ENCODE measurements around the gene RPA3. TPM values are rescaled to one million over a fixed set of nuclear protein-coding genes. Genes with fewer than 3 reads are reported as not detected.
A peak's percentile ranks its signal among the peaks of the same experiment; 100 is the strongest.
"Not testable (repeated sequence)": the region's sequence is repeated elsewhere in the genome, so short reads cannot be mapped to it uniquely, and the experiment has no call there.

RPA3 gene
- total RNA-seq, 1 donor from 2014 or later: 17.1 TPM

GRCh38 chr7:7696458-7697119 lies 21.8 kb downstream of the RPA3 start:
- FAIRE-seq (no peak), DNase-seq (ENCODE audit: low spot score in 2 of 2) (no peak)

GRCh38 chr7:7695111-7695817 lies 23.1 kb downstream of the RPA3 start:
- no peak for DNase-seq (ENCODE audit: low spot score in 2 of 2)
- FAIRE-seq: no peak

- DNase-seq (ENCODE audit: low spot score in 2 of 2): no peak
- no peak for FAIRE-seq
Observed at GRCh38 chr7:7694542-7694941, 23.9 kb downstream of the RPA3 start.

- FAIRE-seq (no peak), DNase-seq (ENCODE audit: low spot score in 2 of 2) (no peak)
Observed at GRCh38 chr7:7693881-7694280, 24.5 kb downstream of the RPA3 start.

- DNase-seq (ENCODE audit: low spot score in 2 of 2): no peak
- no peak for FAIRE-seq
Observed at GRCh38 chr7:7688956-7689355, 29.5 kb downstream of the RPA3 start.

GRCh38 chr7:7688310-7688709 lies 30.1 kb downstream of the RPA3 start:
- FAIRE-seq (no peak), DNase-seq (ENCODE audit: low spot score in 2 of 2) (no peak)

GRCh38 chr7:7687800-7688199 lies 30.6 kb downstream of the RPA3 start:
- DNase-seq (ENCODE audit: low spot score in 2 of 2) (no peak), FAIRE-seq (no peak)

GRCh38 chr7:7686811-7687508 lies 31.4 kb downstream of the RPA3 start:
- DNase-seq (ENCODE audit: low spot score in 2 of 2) (no peak), FAIRE-seq (no peak)

- FAIRE-seq (no peak), DNase-seq (ENCODE audit: low spot score in 2 of 2) (no peak)
Observed at GRCh38 chr7:7682861-7683260, 35.5 kb downstream of the RPA3 start.

- no peak for DNase-seq (ENCODE audit: low spot score in 2 of 2)
- no peak for FAIRE-seq
Observed at GRCh38 chr7:7681936-7682329, 36.5 kb downstream of the RPA3 start.

GRCh38 chr7:7681191-7681935 lies 37.0 kb downstream of the RPA3 start:
- FAIRE-seq (peak; percentile 98), DNase-seq (ENCODE audit: low spot score in 2 of 2) (peak; percentile 8 to 11)

GRCh38 chr7:7679640-7680039 lies 38.8 kb downstream of the RPA3 start:
- DNase-seq (ENCODE audit: low spot score in 2 of 2); FAIRE-seq: not testable (repeated sequence)

- DNase-seq (ENCODE audit: low spot score in 2 of 2) (no peak), FAIRE-seq (no peak)
Observed at GRCh38 chr7:7675686-7676085, 42.7 kb downstream of the RPA3 start.

- FAIRE-seq (no peak), DNase-seq (ENCODE audit: low spot score in 2 of 2) (no peak)
Observed at GRCh38 chr7:7673240-7673550, 45.2 kb downstream of the RPA3 start.

GRCh38 chr7:7672545-7673239 lies 45.7 kb downstream of the RPA3 start:
- DNase-seq (ENCODE audit: low spot score in 2 of 2) (no peak), FAIRE-seq (no peak)

GRCh38 chr7:7671361-7671760 lies 47.0 kb downstream of the RPA3 start:
- FAIRE-seq: no peak
- no peak for DNase-seq (ENCODE audit: low spot score in 2 of 2)

- FAIRE-seq (no peak), DNase-seq (ENCODE audit: low spot score in 2 of 2) (no peak)
Observed at GRCh38 chr7:7670490-7670889, 47.9 kb downstream of the RPA3 start.

GRCh38 chr7:7668706-7669105 lies 49.7 kb downstream of the RPA3 start:
- DNase-seq (ENCODE audit: low spot score in 2 of 2): no peak
- FAIRE-seq: no peak

- no peak for FAIRE-seq
Observed at GRCh38 chr7:7667187-7667586, 51.2 kb downstream of the RPA3 start.

GRCh38 chr7:7665031-7665430 lies 53.4 kb downstream of the RPA3 start:
- DNase-seq (ENCODE audit: low spot score in 2 of 2) (no peak), FAIRE-seq (no peak)

More at GRCh38 chr7:7667187-7667586, 51.2 kb downstream of the RPA3 start:
- DNase-seq (ENCODE audit: low spot score in 2 of 2): no peak

Measured in frontal cortex (tissue), 4 donors.